Stimulated activated CD4-positive, alpha-beta T cell treated with anti-CD3 and anti-CD28 coated beads, Interleukin-2, amount 100 ng/mL, for 48 hours (primary cell): ENCODE results near the gene ANTXR1.
A peak's percentile ranks its signal among the peaks of the same experiment; 100 is the strongest.
"Not testable (repeated sequence)": the region's sequence is repeated elsewhere in the genome, so short reads cannot be mapped to it uniquely, and the experiment has no call there.

ENCODE experiments used
- DNase-seq, 2 donors: peaks; one replicate each; pipeline ENCODE4 v3.0.0-alpha.2; 2020

Gene ANTXR1

GRCh38 chr2:69167469-69167822 lies 154.5 kb downstream of the ANTXR1 start:
- DNase-seq, result no peak

GRCh38 chr2:69168144-69168813 lies 155.3 kb downstream of the ANTXR1 start:
- no peak for DNase-seq

- DNase-seq, result no peak
Measured at GRCh38 chr2:69168950-69169654, 156.1 kb downstream of the ANTXR1 start.

- DNase-seq, result no peak
Measured at GRCh38 chr2:69169655-69170389, 156.8 kb downstream of the ANTXR1 start.

- no peak for DNase-seq
Measured at GRCh38 chr2:69170661-69171060, 157.7 kb downstream of the ANTXR1 start.

GRCh38 chr2:69171116-69171896 lies 158.3 kb downstream of the ANTXR1 start:
- DNase-seq, result no peak

- DNase-seq, result no peak
Measured at GRCh38 chr2:69171897-69172525, 159.0 kb downstream of the ANTXR1 start.

- DNase-seq, result no peak
Measured at GRCh38 chr2:69173706-69174105, 160.7 kb downstream of the ANTXR1 start.

- not testable (repeated sequence) for DNase-seq
Measured at GRCh38 chr2:69174211-69174610, 161.2 kb downstream of the ANTXR1 start.

- DNase-seq, result no peak
Measured at GRCh38 chr2:69175790-69176715, 163.1 kb downstream of the ANTXR1 start.

GRCh38 chr2:69177063-69177771 lies 164.2 kb downstream of the ANTXR1 start:
- DNase-seq, result no peak

GRCh38 chr2:69177785-69178636 lies 165.0 kb downstream of the ANTXR1 start:
- DNase-seq, result peak in 1 of 2 donors; percentile 8

- DNase-seq, result no peak
Measured at GRCh38 chr2:69178756-69179155, 165.8 kb downstream of the ANTXR1 start.

GRCh38 chr2:69180227-69180626 lies 167.2 kb downstream of the ANTXR1 start:
- DNase-seq, result no peak

- no peak for DNase-seq
Measured at GRCh38 chr2:69180974-69181373, 168.0 kb downstream of the ANTXR1 start.

GRCh38 chr2:69181806-69182427 lies 168.9 kb downstream of the ANTXR1 start:
- DNase-seq, result no peak

- DNase-seq, result no peak
Measured at GRCh38 chr2:69183659-69184058, 170.7 kb downstream of the ANTXR1 start.

GRCh38 chr2:69184224-69184623 lies 171.2 kb downstream of the ANTXR1 start:
- DNase-seq, result no peak

GRCh38 chr2:69185807-69186206 lies 172.8 kb downstream of the ANTXR1 start:
- DNase-seq, result no peak
